HG03378 (cell line): ENCODE measurements around the gene OSBPL5.
"Not testable (repeated sequence)": the region's sequence is repeated elsewhere in the genome, so short reads cannot be mapped to it uniquely, and the experiment has no call there.

Experiments
- ATAC-seq: cut with Tn5 transposase; IDR thresholded peaks from one replicate; pipeline ENCODE4 v1.9.1; 2021; ENCODE audit warnings: mild to moderate bottlenecking, moderate library complexity; ENCODE audit not compliant: unreplicated experiment

OSBPL5 gene

DNA sequence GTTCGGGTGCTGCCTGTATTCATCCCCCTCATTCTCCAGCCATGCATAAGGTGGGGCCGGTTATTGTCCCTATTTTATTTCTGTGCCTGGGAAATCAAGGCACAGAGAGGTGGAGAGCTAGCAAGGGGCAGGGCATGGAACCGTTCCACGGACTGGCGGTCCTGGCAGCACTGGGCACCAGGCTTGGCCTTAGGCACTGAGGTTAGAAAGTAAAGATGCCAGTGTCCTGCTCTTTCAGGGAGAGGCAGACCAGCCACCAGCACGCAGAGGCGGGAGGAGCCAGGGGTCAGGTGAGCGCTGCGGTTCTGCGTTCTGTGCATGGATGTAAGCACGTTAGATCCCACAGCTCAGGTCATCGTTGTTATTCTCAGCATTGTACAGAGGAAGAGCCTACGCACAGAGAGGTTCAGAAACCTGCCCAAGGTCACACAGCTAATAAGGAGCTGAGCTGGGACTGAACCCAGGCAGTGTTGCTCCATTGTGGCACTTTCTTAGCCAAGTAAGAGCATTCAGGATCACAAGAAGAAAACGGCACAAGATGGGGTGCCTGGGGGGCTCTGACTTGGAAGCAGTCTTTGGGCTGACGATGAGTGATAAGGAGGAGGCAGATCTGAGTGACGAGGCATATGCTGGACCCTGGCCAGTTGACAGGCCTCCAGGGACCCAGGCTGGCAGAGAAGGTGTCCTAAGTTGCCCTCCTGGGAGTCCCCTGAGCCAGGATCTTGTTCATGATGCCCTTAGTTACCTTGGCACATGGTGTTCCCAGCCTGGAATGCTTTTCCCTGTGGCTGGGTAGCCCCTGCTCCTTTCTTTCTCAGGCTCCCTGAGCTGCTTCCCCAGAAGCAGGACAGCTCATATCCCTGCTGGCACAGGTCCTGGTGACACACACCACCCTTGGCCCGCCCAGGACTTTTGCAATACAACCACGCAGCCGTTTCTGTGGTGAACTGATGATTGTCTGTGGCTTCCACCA, 41.1 kb downstream of the OSBPL5 start:
- no peak for ATAC-seq

GRCh38 chr11:3123305-3123704, 41.8 kb downstream of the OSBPL5 start:
- no peak for ATAC-seq

DNA sequence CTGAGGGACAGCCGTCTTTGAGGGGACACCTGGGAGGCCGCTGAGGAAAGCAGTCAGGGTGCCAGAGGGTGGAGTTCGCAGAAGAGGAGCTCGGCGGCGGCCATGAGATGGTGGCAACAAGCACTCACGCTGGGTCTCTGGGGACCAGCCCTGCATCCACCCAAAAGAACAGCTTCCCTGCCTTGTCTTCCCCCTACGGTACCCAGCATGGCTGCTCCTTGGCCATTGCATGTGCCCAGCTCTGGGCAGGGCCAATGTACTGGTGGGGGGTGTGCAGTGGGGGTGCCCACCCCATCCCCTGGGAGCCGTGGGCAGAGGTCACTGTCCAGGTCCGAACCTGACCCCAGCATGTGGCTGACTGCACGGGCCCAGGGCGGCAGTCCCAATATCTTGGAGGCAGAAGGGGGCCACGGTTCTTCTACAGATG, 42.3 kb downstream of the OSBPL5 start:
- ATAC-seq = no peak

DNA sequence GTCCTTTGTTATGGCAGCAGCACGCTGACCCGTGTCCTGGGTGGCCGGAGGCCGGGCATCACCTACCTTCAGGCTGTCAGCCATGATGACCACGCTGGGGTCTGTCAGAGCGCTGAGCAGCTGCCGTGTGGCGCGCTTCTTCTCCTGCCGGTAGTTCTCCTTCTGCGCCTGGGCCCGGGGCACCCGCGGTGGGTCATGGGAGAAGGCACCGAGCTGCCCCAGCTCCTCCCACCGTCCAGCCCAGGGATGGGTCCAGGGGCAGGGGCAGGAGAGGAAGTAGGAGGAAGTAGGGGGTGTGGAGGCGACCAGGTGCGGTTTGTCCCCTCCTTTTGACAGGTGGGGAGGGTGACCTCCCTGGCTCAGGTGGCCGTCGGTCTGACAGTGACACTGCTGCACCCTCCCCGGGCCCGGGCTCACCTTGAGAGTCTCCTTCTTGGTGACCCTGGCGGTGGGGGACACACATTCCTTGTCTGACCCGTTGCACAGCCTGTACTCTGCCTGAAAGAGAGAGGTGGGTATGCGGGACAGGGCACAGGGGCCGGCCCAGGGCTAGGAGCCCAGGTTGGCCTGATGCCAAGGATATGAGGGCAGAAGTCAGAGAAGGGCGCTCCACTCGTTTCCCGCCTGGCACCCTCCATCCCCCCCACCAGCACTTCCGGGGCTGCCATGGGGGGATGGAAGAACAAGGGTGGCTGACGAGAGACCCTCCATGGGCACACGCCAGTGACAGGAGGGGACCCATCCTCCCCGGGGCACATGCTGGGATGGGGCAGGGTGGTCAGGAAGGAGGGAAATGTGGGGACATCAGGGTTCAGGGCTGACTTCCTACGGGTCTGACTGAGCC, 43.0 kb downstream of the OSBPL5 start:
- no peak for ATAC-seq

DNA sequence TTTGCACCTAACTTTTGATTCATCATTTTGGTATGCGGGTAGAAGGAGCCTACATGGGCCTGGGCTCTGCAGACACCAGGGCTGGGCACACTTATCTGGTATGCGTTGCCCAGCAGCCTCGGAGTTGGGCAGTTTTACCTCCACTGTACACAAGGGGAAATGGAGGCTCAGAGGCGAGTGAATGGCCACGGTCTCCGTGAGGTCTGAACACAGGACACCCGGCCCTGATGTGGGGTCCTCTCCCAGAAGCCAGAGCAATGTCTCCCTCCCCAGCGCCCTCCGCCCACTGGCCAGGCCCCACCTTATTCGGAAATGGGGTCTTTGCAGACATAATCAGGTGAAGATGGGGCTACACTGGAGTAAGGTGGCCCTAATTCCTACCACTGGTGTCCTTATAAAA, 43.7 kb downstream of the OSBPL5 start:
- no peak for ATAC-seq

DNA sequence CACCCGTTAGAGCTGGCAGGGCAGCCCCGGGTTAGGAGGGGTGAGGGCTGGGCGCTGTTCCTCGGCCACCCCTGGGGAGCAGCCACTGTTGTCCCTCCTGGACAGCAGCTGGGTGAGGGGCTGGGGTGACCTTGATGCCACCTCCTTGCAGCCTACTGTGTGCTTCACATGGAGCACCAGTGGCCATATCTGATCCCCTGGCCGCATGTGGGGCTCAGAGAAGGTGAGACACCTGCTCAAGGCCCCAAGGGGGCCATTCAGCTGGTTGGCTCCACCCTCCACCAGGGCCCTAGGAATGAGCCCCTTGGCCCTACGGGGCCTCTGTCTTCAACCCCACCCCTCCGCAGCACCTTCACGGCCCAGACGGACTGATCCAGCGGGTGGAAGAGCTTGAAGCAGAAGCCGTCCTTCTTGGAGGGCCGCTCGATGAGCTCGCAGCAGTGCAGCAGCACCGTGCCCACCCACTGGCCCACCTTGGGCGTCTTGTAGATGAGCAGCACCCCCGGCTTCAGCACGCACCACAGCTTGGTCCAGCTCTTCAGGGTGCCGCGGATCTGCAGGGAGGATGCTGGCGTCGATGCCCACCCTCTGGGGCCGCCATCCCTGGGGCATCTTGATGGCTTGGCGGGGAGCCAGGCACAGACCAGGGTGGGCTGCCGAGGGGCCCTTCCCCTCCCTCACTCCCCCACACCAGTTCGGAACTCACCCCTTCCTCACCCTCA, 44.9 kb downstream of the OSBPL5 start:
- ATAC-seq = no peak

- no peak for ATAC-seq
Observed at GRCh38 chr11:3119141-3119821, 45.8 kb downstream of the OSBPL5 start.

DNA sequence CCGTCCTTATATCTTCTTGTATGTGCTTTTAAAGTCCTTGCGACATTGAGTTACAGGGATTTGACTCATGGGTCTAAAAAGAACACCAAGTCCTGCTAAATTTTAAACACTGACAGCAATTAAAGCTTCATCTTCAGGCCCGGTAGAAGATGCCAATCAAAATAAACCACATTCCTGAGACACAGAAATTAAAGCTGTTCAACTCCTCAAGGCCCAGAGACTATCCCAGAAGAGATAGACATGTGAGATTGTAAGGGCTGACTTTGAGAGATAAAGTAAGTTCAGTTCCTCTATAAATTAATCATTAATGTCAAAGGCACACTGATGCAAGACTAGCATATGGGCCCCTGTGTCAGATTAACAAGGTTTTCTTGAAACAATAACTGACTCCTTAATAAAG, 49.8 kb downstream of the OSBPL5 start:
- no peak for ATAC-seq

DNA sequence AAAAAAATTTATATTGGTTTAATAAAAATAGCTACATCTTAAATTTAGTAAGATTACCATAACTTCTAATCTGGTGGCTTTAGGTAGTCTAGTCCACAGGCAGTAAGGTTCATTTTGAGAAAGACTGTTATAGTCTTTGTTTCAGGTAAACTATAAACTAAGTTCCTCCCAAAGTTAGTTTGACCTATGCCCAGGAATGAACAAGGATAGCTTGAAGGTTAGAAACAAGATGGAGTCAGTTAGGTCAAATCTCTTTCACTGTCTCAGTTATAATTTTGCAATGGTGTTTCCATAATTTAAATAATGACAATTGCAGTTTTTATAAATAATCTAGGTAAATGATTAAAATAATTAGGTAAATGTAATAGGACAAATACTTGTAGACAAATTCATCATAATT, 51.4 kb downstream of the OSBPL5 start:
- ATAC-seq = not testable (repeated sequence)

- ATAC-seq = no peak
Observed at GRCh38 chr11:3111919-3112690, 53.0 kb downstream of the OSBPL5 start.

DNA sequence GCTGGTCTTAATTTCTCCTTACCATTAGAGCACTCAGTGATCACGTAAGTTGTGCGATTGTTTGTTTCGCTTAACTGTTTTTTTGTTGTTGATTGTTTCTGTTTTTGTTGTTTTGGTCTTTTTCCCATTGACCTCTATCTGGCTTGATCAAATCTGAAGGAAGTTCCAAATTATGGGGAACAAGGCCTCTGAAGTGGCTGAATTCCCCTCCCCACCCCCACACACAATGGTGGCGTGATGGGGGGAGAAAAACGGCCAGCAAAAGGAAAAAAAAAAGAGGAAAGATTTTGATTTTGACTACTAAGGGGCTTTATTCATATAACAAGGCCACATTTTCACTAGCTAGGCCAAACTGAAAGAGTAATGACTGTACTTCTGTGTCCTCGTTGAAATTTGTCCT, 53.6 kb downstream of the OSBPL5 start:
- no peak for ATAC-seq

DNA sequence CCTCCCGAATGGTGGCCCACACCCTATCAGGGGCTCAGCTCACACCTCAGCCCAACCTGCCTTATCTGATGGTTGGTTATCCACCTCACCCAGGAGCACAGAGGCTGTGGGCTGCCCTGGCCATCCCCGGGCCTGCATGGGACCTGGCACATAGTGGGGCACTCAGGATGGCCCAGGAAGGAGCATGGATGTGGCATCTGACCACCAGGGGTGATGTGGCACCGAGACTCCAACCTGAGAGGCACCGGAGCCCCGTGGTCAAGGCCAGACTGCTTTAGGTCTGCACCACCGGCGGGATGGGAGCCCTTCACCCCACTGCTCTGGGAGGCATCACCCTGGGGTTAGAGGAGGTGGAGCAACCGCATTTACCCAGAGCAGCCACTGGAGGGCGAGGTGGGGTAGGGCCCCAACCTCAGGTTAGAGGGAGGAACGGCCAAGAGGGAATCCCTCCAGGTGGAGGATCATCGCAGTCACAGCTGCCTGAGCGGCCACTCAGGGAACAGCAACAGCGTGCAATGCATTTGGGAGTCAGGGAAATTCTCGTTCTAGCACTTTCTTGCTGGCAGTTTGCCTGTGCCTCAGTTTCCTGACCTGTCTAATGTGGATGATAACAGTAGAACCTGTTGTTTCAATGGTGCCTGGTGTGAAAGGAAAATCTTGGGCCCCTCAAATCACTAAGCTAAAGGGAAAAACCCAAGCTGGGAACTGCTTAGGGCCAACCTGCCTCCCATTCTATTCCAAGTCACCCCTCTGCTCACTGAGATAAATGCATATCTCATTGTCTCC, 55.0 kb downstream of the OSBPL5 start:
- no peak for ATAC-seq

DNA sequence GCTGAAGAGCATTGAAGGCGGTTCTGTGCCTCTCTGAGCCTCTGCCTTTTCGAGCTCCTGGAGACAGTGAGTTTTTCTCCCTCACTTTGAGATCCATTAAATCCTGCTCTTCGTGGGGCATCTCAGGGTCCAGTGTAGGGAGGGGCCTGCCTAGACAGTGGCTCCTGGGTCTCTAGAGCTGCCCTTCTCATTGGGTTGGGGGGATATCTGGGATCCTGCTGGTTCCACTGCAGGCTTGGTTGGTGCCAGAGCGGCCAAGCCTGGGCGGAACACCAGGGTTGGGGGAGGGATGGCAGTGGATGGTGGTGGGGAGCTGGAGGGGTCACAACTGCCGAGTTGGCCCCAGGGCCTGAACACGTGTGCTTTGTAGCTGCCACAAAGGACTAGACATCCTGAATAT, 55.7 kb downstream of the OSBPL5 start:
- no peak for ATAC-seq

DNA sequence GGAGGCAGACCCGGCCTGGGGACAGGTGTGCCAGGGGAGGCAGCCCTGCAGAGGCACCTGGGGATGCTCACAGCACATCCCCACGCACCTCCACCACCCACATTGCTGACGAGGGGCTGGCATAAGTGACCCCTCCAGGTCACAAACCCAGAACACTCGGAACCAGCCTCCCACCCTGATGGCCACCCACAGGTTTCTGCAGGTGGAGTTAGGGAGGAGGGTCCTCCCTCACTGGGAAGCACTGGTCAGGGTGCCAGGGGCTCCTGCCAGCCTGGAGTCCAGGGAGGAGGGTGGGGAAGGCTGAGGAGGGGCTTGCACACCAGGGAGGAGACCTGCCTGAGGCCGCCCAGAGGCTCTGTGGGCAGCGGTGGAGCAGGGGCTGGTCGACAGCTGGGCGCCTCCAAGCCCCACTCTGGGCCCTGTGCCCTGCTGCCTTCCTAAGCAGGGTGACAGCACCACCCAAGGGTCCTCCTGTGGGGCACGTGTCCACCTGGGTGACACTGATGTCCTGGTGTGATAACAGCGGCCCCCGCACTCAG, 56.9 kb downstream of the OSBPL5 start:
- no peak for ATAC-seq

DNA sequence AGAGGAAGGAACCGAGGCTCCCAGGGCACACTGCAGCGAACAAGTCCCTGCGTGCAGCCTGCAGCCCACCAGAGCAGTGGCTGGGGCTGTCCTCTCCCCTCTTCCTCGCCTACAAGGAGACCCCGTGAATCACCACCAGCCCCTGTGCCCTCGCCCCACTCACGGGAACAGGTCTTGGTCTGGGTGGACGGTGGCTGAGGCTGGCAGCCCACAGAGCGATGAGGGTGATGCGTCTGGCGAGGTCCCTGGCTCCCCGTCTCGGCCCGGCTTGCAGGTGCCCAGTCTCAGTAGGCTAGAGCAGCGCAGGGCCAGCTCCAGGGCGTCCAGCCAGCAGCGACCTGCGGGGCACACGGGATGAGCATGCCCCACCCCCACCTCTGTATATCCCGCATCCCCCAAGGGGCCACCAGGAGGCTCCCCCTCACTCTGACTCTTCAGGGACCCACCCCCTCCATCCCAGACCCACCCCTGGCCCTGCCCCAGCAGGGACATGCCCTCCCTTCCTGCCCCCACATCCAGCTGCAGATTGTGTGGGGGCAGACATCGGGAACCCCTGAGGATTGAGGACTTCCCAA, 57.4 kb downstream of the OSBPL5 start:
- no peak for ATAC-seq

DNA sequence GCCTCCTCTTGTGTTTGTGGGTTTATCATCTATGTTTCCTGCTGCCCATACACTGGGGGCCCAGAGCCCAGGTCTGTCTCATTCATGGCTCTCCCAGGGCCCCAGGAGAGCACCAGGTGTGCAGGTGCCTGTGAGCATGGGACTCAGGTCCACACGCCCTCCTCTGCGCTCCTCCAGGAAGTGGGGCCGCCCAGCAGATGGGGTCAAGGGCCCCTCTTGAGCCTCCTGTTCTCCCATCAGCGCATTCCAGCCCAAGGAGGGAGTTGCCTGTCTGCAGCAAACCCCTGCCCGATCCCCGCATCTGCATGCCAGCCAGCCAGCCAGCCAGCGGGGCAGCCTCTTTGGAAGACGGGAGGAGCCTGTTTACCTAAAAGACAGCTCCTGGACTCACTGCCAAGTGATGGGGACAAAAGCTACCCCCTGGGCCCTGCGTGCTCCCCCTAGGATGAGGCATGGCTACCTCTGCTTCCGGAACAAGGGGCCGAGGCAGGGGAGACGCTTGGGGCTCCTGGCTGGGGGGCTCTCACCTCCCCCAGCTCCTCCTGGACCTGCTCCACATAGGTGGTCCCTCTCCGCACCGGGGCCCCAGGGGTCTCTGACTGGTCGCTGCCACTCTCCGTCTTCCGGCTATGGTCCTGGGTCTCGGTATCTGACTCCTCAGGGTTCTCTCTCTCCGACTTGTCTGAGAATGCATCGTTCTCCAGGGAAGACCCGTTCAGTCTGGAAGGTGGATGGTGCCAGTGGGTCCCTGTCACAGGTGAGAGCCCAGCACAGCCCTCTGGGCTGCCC, 58.2 kb downstream of the OSBPL5 start:
- ATAC-seq = no peak
